PC-3 (cell line): Measurements from ENCODE around the gene CPLANE1.

Experiments used
- EZH2phosphoT487 ChIP-seq: fragments of 300-600 bp; sonication (generic); IDR thresholded peaks from 2 replicates; pipeline ENCODE4 v1.6.1; 2018; ENCODE audit warnings: mild to moderate bottlenecking, antibody characterized with exemption, low read length, borderline replicate concordance
- TF ChIP-seq, protein P1 (sequence below): fragments of 300-600 bp; sonication (generic); conservative IDR thresholded peaks from 2 replicates; pipeline ENCODE4 v1.5.1; 2017; ENCODE audit warnings: antibody characterized with exemption, low read depth, mild to moderate bottlenecking, low read length

- TF ChIP-seq, protein P1, sequence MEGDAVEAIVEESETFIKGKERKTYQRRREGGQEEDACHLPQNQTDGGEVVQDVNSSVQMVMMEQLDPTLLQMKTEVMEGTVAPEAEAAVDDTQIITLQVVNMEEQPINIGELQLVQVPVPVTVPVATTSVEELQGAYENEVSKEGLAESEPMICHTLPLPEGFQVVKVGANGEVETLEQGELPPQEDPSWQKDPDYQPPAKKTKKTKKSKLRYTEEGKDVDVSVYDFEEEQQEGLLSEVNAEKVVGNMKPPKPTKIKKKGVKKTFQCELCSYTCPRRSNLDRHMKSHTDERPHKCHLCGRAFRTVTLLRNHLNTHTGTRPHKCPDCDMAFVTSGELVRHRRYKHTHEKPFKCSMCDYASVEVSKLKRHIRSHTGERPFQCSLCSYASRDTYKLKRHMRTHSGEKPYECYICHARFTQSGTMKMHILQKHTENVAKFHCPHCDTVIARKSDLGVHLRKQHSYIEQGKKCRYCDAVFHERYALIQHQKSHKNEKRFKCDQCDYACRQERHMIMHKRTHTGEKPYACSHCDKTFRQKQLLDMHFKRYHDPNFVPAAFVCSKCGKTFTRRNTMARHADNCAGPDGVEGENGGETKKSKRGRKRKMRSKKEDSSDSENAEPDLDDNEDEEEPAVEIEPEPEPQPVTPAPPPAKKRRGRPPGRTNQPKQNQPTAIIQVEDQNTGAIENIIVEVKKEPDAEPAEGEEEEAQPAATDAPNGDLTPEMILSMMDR, result no peak
- no peak for TF ChIP-seq EZH2phosphoT487
Measured at GRCh38 chr5:37116359-37116758, 132.8 kb downstream of the CPLANE1 start.
